Amniotic epithelial cell (primary cell): ENCODE data around the gene CDC42BPB.

Experiments
- DNase-seq: peaks from one replicate; pipeline ENCODE4 v3.0.0-alpha.2; 2010; ENCODE audit warnings: low read depth

The CDC42BPB gene

DNA sequence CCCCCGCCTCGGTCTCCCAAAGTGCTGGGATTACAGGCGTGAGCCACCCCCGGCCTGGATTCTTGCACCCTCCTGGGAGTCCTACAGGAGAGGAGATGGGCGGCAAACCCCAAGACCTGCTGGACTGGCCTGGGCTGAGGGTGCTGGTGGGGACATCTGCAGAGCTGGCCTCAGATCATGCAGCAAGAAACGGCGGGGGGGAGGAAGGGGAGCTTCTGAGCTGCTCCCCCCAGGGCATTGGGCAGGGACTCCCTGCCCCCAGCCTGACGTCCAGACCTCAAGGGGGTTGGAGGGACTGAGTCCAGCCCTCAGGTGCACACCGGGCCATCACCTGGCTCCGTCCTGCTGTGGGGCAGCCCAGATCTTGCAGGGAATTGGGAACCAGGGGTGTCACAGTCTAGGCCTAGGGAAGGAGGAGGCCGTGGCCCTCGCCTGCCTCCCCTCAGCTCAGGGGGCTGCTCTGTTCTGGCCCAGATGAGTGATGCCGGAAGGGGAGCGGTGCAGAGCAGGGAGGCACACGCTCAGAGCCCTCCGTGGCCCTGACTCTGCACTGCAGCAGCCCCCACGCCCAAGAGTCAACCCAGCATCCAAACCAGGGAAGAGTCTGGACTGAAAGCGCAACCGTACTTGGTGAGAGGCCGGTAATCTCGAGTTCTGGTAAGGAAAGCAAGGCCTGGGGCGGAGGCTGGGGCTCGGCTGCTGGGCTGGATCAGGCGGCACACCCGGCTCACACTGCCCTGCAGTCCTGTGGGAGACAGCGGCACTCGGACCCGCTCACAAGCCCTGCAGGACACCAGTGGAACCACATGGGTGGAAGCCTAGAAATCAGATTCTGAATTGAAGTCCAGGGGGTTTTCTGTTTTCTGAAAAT is 143.8 kb downstream of the CDC42BPB start:
- no peak for DNase-seq

GRCh38 chr14:102911991-102912761 is 145.2 kb downstream of the CDC42BPB start:
- no peak for DNase-seq

DNA sequence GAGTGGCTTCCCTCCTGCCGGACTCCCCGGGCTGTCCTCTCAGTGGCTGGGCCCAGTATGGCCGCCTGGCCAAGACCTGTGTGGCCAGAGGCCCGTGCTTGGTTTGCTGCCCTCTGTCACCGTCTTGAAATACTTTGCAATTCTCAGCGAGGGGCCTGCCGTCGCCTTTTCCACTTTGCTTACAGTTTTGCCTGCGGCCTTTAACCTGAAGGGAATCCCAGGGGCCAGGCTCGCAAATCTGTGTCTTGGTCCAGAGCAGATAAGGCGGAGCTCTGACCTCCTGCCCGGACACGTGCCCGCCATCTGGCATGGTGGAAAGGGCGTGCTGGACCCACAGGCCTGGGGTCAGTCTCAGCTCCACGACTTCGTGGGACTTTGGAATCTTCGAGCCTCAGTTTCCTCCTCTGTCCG is 145.8 kb downstream of the CDC42BPB start:
- DNase-seq: no peak

GRCh38 chr14:102910442-102910841 is 146.9 kb downstream of the CDC42BPB start:
- no peak for DNase-seq

GRCh38 chr14:102909911-102910310 is 147.4 kb downstream of the CDC42BPB start:
- DNase-seq: no peak

DNA sequence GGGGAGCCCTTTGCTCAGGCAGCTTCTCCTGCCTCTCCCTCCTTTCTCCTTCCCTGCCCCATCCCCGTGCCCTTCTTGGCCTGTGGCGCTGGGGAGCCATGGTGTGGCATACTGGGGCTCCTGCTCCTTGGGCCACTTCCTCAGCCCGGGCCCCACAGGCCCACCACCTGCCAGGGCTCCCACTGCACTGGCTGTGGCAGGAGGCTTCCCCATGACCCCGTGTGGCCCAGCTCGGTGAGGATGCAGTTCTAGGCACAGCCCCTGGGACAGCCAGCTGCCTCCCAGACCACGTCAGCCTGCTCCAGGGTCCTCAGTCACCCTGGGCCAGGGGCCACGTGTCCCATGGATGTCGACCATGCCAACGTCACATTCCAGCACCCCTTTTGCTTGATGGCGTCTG is 147.9 kb downstream of the CDC42BPB start:
- no peak for DNase-seq

GRCh38 chr14:102908766-102909455 is 148.4 kb downstream of the CDC42BPB start:
- DNase-seq: no peak

- no peak for DNase-seq
Observed at GRCh38 chr14:102907980-102908730, 149.2 kb downstream of the CDC42BPB start.

- DNase-seq: no peak
Observed at GRCh38 chr14:102907303-102907844, 150.0 kb downstream of the CDC42BPB start.

DNA sequence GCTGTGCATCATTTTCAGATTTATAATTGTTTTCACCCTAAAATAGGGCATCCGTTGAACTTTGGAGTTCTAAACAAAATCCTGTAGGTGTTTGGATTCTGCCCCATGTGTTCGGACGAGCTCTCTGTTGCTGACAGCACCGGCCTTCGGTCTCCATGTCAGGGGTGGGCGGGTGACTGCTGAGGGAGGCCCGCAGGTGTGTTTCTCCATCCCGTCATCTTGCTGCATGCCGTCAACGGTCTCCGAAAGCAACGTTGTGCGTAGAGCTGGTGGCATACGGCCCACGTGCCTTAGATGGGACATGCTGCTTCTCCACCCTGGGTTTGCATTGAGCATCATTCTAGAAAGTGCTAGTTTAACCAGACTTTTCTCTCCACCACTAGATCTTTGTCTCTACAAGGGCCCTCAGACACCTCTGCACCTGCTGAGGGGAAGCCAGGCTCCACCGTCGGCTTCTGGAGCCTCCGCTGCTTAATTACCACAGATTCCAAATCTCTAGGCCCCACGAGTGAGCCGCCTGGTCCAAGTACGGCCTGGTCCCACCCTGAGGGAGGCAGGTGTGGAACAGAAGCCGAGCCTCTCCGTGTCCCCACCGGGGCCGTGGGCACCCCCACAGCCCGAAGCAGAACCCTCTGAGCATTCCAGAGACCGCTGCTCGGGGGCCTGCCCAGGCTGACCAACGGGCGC is 150.6 kb downstream of the CDC42BPB start:
- DNase-seq: no peak

DNA sequence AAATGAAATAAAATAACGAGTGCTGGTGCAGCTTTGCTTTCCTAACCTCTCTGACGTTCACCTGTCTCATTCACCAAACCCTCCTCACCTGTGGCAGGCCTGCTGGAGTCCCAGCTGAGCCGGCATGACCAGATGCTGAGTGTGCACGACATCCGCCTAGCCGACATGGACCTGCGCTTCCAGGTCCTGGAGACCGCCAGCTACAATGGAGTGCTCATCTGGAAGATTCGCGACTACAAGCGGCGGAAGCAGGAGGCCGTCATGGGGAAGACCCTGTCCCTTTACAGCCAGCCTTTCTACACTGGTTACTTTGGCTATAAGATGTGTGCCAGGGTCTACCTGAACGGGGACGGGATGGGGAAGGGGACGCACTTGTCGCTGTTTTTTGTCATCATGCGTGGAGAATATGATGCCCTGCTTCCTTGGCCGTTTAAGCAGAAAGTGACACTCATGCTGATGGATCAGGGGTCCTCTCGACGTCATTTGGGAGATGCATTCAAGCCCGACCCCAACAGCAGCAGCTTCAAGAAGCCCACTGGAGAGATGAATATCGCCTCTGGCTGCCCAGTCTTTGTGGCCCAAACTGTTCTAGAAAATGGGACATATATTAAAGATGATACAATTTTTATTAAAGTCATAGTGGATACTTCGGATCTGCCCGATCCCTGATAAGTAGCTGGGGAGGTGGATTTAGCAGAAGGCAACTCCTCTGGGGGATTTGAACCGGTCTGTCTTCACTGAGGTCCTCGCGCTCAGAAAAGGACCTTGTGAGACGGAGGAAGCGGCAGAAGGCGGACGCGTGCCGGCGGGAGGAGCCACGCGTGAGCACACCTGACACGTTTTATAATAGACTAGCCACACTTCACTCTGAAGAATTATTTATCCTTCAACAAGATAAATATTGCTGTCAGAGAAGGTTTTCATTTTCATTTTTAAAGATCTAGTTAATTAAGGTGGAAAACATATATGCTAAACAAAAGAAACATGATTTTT is 151.9 kb downstream of the CDC42BPB start:
- DNase-seq: no peak

- no peak for DNase-seq
Observed at GRCh38 chr14:102903889-102904512, 153.3 kb downstream of the CDC42BPB start.

- no peak for DNase-seq
Observed at GRCh38 chr14:102903248-102903888, 154.0 kb downstream of the CDC42BPB start.

- no peak for DNase-seq
Observed at GRCh38 chr14:102902523-102903247, 154.7 kb downstream of the CDC42BPB start.

DNA sequence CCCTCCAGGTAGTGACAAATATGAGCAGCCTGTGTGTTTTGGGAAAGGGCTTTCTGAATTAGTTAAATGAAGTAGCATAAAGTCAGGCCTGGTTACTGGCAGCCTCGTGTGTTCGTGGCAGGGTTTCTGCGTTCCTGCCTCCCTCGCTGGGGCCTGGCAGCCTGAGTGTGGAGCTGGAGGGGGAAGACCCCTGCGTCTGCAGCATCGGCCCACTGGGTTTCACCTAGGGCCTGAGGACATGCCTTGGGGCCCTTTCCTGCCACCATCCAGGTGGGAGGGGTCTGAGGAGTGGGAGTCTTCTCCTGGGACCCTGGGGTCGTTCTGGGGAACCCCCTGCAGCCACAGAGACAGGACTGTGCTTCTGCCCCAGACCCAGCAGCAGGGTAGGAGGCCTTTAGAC is 155.3 kb downstream of the CDC42BPB start:
- DNase-seq: no peak

DNA sequence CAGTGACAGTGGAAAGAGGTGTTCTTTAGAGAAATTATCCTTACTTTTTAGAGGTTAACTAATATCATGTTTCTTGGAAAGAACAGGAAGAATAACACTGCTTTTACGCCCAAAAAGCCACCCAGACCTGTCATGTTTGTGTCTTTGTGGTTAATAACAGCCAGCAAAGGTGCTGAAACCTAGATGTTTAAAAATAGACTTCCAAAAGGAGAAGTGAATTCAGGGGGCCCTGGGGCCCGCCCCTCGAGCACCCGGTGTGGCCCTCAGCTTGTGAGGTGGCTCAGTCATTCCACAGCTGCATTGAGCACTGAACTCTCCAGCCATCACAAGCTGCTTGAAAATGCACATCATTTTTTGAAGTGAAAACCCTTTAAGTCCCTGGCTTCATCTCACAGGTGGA is 155.7 kb downstream of the CDC42BPB start:
- DNase-seq: no peak

DNA sequence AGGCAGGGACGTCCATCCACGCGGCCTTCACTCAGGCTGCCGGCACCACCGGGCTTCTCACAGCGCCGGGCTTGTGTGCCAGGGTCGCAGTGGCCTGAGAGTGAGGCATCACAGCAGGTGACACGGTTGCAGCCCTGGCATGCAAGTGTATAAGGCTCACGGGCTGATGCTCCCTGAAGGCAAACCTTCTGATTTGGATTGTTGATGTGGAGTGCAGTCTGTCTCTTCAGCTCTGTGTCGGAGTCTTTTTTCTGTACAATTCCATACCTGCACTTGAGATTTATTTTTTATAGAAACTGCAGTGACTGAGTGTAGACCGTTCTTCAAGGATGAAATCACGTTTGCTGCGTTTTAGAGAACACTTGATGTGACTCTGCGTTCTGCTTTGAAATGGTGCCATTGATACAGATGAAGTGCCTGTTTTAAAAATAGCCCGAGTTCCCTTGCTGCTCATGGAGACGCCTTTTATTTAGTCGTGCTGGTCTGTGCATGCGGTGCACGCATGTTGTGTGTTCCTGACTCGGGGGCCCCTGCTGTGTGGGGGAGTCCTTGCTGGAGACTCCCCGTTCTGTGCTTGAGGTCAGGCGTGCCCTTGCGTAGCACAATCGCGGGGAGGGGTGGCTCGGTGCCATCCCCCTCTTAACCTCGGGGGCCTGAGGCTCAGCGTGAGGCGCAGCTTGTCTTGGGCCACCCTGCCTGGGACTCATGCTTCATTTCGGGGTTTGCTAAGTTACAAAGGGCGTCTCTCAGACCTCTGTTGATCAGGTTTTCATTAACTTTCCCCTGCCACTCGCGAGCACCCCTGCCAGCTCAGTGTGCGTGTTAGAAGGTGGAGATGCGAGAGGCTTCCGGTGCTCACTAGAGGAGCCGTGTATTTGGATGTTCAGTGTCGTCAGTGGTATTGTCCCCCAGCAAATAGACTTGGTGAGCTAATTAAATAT is 156.4 kb downstream of the CDC42BPB start:
- DNase-seq: no peak
